ENCODE measurements around the gene MGAT4A.
"Not testable (repeated sequence)": the region's sequence is repeated elsewhere in the genome, so short reads cannot be mapped to it uniquely, and the experiment has no call there.

The MGAT4A gene

DNA sequence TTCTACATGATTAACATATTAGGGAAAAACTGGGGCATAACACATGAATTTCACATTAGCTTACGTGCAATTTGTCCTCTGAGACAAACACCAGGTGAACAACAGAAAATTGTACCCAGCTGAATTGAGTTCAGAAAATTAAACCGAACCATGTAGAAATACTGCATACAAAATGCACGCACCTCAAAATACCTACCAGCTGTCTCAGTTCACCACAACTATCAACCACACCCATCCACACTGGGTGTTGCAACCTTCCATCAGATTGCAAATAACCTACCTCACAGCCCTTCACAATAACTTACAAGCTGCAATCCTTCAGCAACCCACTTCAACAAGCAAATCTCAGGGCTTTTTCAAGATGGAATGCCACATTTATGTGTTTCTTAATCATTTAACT, 66.6 kb downstream of the MGAT4A start:
- H3K4me3 ChIP-seq (ENCODE audit: severe bottlenecking) = no peak overlapping the region
- DNase-seq (ENCODE audit: low spot score) = no peak
- no peaks in the 10 kb centered on the region for H3K36me3 ChIP-seq (ENCODE audit: low read depth)
- H3K27ac ChIP-seq (ENCODE audit: poor library complexity, severe bottlenecking) = peak overlapping the region; percentile 37
- peak; percentile 96 for ATAC-seq (ENCODE audit: low read depth)
- peaks cover 5% of the 10 kb centered on the region for H3K4me1 ChIP-seq (ENCODE audit: insufficient read depth, poor library complexity, severe bottlenecking)
- H3K27me3 ChIP-seq (ENCODE audit: insufficient read depth, poor library complexity, severe bottlenecking) = no peaks in the 10 kb centered on the region
- no peaks in the 10 kb centered on the region for H3K9me3 ChIP-seq (ENCODE audit: severe bottlenecking)
- TF ChIP-seq, protein P1, sequence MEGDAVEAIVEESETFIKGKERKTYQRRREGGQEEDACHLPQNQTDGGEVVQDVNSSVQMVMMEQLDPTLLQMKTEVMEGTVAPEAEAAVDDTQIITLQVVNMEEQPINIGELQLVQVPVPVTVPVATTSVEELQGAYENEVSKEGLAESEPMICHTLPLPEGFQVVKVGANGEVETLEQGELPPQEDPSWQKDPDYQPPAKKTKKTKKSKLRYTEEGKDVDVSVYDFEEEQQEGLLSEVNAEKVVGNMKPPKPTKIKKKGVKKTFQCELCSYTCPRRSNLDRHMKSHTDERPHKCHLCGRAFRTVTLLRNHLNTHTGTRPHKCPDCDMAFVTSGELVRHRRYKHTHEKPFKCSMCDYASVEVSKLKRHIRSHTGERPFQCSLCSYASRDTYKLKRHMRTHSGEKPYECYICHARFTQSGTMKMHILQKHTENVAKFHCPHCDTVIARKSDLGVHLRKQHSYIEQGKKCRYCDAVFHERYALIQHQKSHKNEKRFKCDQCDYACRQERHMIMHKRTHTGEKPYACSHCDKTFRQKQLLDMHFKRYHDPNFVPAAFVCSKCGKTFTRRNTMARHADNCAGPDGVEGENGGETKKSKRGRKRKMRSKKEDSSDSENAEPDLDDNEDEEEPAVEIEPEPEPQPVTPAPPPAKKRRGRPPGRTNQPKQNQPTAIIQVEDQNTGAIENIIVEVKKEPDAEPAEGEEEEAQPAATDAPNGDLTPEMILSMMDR (IDR thresholded peaks at IDR 0.05; ENCODE audit: poor library complexity, severe bottlenecking) = no peak

DNA sequence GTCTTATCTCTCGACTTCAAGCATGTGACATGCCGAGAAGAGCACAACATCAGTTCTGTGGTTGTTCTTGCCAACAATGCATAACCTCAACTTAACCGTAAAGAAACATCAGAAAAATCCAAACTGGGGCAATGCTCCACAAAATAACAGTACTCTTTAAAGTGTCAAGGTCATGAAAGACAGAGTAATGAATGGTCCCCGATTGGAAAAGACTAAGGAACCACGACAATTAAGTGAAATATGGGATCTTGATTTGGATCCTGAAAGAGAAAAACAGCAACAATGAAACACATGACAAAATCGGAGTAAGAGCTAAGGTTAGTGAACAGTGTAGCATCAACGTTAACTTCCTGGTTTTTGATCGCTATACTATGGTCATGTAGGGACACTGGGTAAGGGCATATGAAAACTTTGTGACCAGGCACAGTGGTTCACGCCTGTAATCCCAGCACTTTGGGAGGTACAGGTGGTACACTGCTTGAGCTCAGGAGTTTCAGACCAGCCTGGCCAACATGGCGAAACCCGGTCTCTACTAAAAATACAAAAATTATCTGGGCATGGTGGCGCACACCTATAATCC, 67.3 kb downstream of the MGAT4A start:
- TF ChIP-seq, protein P1 (IDR thresholded peaks at IDR 0.05; ENCODE audit: poor library complexity, severe bottlenecking) = no peak
- Histone ChIP-seq H3K36me3 (ENCODE audit: low read depth) (no peaks in the 10 kb centered on the region), H3K4me3 (ENCODE audit: severe bottlenecking) (no peak overlapping the region), H3K27ac (ENCODE audit: poor library complexity, severe bottlenecking) (peak overlapping the region; percentile 37), H3K27me3 (ENCODE audit: insufficient read depth, poor library complexity, severe bottlenecking) (no peaks in the 10 kb centered on the region), H3K4me1 (ENCODE audit: insufficient read depth, poor library complexity, severe bottlenecking) (peaks cover 5% of the 10 kb centered on the region), H3K9me3 (ENCODE audit: severe bottlenecking) (no peaks in the 10 kb centered on the region)
- ATAC-seq (ENCODE audit: low read depth) (no peak), DNase-seq (ENCODE audit: low spot score) (no peak)

DNA sequence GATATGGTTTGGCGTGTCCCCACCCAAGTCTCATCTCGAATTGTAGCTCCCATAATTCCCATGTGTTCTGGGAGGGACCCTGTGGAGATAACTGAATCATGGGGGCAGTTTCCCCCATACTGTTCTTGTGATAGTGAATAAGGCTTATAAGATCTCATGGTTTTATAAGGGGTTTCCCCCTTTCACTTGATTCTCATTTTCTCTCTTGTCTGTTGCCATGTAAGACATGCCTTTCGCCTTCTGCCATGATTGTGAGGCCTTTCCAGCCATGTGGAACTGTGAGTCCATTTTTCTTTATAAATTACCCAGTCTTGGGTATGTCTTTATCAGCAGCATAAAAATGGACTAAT, 71.5 kb downstream of the MGAT4A start:
- not testable (repeated sequence) for H3K4me3 ChIP-seq (ENCODE audit: severe bottlenecking); H3K9me3 ChIP-seq (ENCODE audit: severe bottlenecking); H3K27me3 ChIP-seq (ENCODE audit: insufficient read depth, poor library complexity, severe bottlenecking); H3K27ac ChIP-seq (ENCODE audit: poor library complexity, severe bottlenecking); H3K4me1 ChIP-seq (ENCODE audit: insufficient read depth, poor library complexity, severe bottlenecking); ATAC-seq (ENCODE audit: low read depth); H3K36me3 ChIP-seq (ENCODE audit: low read depth); DNase-seq (ENCODE audit: low spot score)

DNA sequence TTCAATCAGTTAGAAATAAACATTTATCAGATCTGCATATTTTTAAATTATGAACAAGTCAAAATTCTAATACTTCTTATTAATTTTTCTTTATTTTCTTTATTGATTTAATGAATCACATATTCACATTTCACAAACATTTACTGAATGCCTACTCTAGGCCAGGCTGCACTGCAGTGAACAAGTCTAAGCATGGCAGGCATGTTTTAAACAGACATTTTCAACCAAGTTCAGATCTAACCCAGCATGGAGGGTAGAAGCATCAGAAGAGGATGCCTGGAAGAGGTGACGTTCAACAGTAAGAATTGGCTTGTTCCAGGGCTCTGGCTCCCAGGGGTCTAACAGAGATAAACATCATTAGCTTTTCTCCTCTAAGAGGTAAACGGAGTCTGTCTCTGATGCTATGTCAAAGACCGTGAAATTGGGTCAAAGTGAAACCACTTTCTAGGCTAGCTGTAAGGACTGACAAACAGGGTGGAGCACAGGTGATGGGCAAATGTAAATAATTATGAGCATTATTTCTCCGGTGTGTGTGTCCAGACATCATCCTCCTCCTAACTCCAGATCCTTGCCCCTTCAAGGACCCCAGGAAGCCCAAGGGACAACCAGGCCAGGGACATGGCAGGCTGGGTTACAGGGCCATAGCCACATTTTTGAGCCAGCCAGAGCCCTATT, 72.0 kb downstream of the MGAT4A start:
- DNase-seq (ENCODE audit: low spot score) = no peak
- Histone ChIP-seq H3K4me1 (ENCODE audit: insufficient read depth, poor library complexity, severe bottlenecking) (no peaks in the 10 kb centered on the region), H3K27ac (ENCODE audit: poor library complexity, severe bottlenecking) (no peak overlapping the region), H3K9me3 (ENCODE audit: severe bottlenecking) (no peaks in the 10 kb centered on the region), H3K36me3 (ENCODE audit: low read depth) (no peaks in the 10 kb centered on the region), H3K4me3 (ENCODE audit: severe bottlenecking) (no peak overlapping the region), H3K27me3 (ENCODE audit: insufficient read depth, poor library complexity, severe bottlenecking) (no peaks in the 10 kb centered on the region)
- TF ChIP-seq, protein P1 (IDR thresholded peaks at IDR 0.05; ENCODE audit: poor library complexity, severe bottlenecking) = no peak
- no peak for ATAC-seq (ENCODE audit: low read depth)

DNA sequence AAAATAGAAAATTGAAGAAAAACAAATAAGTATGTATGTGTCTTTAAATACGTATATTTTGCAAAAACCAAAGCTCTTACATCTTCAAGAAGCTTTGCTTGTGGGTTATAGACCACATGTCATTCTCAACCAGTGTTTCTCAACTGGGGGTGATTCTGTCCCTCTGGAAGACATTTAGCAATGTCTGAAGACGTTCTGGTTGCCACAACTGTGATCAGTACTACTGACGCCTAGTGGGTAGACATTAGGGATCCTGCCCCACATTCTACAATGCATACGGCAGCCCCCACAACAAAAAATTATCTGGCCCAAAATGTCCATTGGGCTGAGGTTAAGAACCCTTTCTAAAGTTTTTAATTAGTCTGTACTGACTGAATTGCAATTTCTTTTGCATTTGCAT, 74.1 kb downstream of the MGAT4A start:
- H3K27me3 ChIP-seq (ENCODE audit: insufficient read depth, poor library complexity, severe bottlenecking) = no peaks in the 10 kb centered on the region
- DNase-seq (ENCODE audit: low spot score) = no peak
- H3K9me3 ChIP-seq (ENCODE audit: severe bottlenecking) = no peaks in the 10 kb centered on the region
- no peaks in the 10 kb centered on the region for H3K36me3 ChIP-seq (ENCODE audit: low read depth)
- H3K4me1 ChIP-seq (ENCODE audit: insufficient read depth, poor library complexity, severe bottlenecking) = no peaks in the 10 kb centered on the region
- H3K27ac ChIP-seq (ENCODE audit: poor library complexity, severe bottlenecking) = no peak overlapping the region
- TF ChIP-seq, protein P1 (IDR thresholded peaks at IDR 0.05; ENCODE audit: poor library complexity, severe bottlenecking) = no peak
- H3K4me3 ChIP-seq (ENCODE audit: severe bottlenecking) = no peak overlapping the region
- no peak for ATAC-seq (ENCODE audit: low read depth)

All from RWPE2 (cell line).